ENCODE data around the gene HLA-DRB5. TPM values are rescaled to one million over a fixed set of nuclear protein-coding genes. Genes with fewer than 3 reads are reported as not detected.

Gene HLA-DRB5
- total and polyA plus RNA-seq, 2 of the 4 experiments (the other 2 are of a cell fraction), result not detected

- H4K5ac ChIP-seq (ENCODE audit: low read depth, low read length), result no peak overlapping the region
- no peaks in the 10 kb centered on the region for H3K9me3 ChIP-seq (ENCODE audit: control insufficient read depth, insufficient read depth, low read length)
- no TSS peak for BruUV-seq (replicated peaks)
- no peak overlapping the region for H3K27ac ChIP-seq (ENCODE audit: insufficient read depth, low read length)
- H4K91ac ChIP-seq (ENCODE audit: insufficient read depth, low read depth, low read length), result no peak overlapping the region
- CTCF ChIA-PET, result no interaction called here
- H3K56ac ChIP-seq (ENCODE audit: extremely low read depth, insufficient read depth, low read length), result no peak overlapping the region
- no peak overlapping the region for H4K8ac ChIP-seq (ENCODE audit: low read depth in 2 of 2, low read length in 2 of 2)
- H2BK15ac ChIP-seq (ENCODE audit: low read depth, low read length), result no peak overlapping the region
- H2AK9ac ChIP-seq (replicated peaks; ENCODE audit: low read depth, low read length, poor library complexity), result no peak overlapping the region
- no peak overlapping the region for H2BK20ac ChIP-seq (ENCODE audit: low read depth, low read length)
- dilution Hi-C loops (cut with HindIII; ENCODE audit: low sequenced_read_pairs, unreplicated experiment), result no loop called here
- H3K14ac ChIP-seq (replicated peaks; ENCODE audit: low read depth, low read length), result no peak overlapping the region
- H3K9ac ChIP-seq (ENCODE audit: low read depth, low read length), result no peak overlapping the region
- H3K36me3 ChIP-seq (ENCODE audit: control insufficient read depth, insufficient read depth, low read length), result no peaks in the 10 kb centered on the region
- H3K18ac ChIP-seq (ENCODE audit: low read depth, low read length), result no peak overlapping the region
- no peak overlapping the region for H2AFZ ChIP-seq (replicated peaks; ENCODE audit: low read length, poor library complexity)
- H3K4me1 ChIP-seq (ENCODE audit: control insufficient read depth, insufficient read depth, low read length), result no peaks in the 10 kb centered on the region
- TF ChIP-seq BHLHE40 (IDR thresholded peaks at IDR 0.05; ENCODE audit: low read depth, low read length) (no peak), NFE2L2 (IDR thresholded peaks at IDR 0.05; ENCODE audit: low read depth, low read length) (no peak), MXI1 (IDR thresholded peaks at IDR 0.05; ENCODE audit: borderline replicate concordance, low read depth, low read length) (no peak), POLR2A (IDR thresholded peaks at IDR 0.05; ENCODE audit: low read depth, low read length) (no peak), RCOR1 (IDR thresholded peaks at IDR 0.05; ENCODE audit: insufficient replicate concordance, low read length) (no peak), CTCF (conservative IDR thresholded peaks at IDR 0.05; ENCODE audit: low read depth, low read length) (no peak), MAZ (IDR thresholded peaks at IDR 0.05; ENCODE audit: borderline replicate concordance, low read depth, low read length) (no peak), CEBPB (IDR thresholded peaks at IDR 0.05; ENCODE audit: low read depth, low read length) (no peak), FOS (IDR thresholded peaks at IDR 0.05; ENCODE audit: low read depth, low read length) (no peak), CHD1 (IDR thresholded peaks at IDR 0.05; ENCODE audit: low read depth, low read length) (no peak), MAFK (IDR thresholded peaks at IDR 0.05; ENCODE audit: low read depth, low read length) (no peak), RFX5 (IDR thresholded peaks at IDR 0.05; ENCODE audit: low read depth, low read length) (no peak), SMC3 (IDR thresholded peaks at IDR 0.05; ENCODE audit: low read depth, low read length) (no peak), ELK1 (IDR thresholded peaks at IDR 0.05; ENCODE audit: borderline replicate concordance, low read depth, low read length) (no peak), RAD21 (IDR thresholded peaks at IDR 0.05; ENCODE audit: low read length) (no peak)
- TF ChIP-seq, protein P1, sequence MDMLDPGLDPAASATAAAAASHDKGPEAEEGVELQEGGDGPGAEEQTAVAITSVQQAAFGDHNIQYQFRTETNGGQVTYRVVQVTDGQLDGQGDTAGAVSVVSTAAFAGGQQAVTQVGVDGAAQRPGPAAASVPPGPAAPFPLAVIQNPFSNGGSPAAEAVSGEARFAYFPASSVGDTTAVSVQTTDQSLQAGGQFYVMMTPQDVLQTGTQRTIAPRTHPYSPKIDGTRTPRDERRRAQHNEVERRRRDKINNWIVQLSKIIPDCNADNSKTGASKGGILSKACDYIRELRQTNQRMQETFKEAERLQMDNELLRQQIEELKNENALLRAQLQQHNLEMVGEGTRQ (IDR thresholded peaks at IDR 0.05; ENCODE audit: low read depth, low read length), result no peak
- DNase-seq (no peak), ATAC-seq (ENCODE audit: low read depth) (no peak)
- H2BK5ac ChIP-seq (ENCODE audit: low read depth, low read length, poor library complexity, severe bottlenecking), result no peak overlapping the region
- no peaks in the 10 kb centered on the region for H3K79me1 ChIP-seq (ENCODE audit: low read depth in 1 of 2, low read length in 2 of 2)
- no peak overlapping the region for H3K4me2 ChIP-seq (ENCODE audit: low read depth, low read length)
- no peak overlapping the region for H2AK5ac ChIP-seq (ENCODE audit: low read depth, low read length)
- H3K4me3 ChIP-seq (ENCODE audit: insufficient read depth, low read depth, low read length), result no peak overlapping the region
- in situ Hi-C loops (cut with MboI; ENCODE audit: low sequenced_read_pairs), result no loop called here
- intact Hi-C loops (cut with micrococcal nuclease), result no loop called here
- no peaks in the 10 kb centered on the region for H3K27me3 ChIP-seq (ENCODE audit: control insufficient read depth, insufficient read depth, low read length)
- H4K20me1 ChIP-seq (ENCODE audit: insufficient read depth, low read length), result no peaks in the 10 kb centered on the region
- no peak overlapping the region for H3K4ac ChIP-seq (ENCODE audit: low read depth, low read length)
- POLR2A ChIA-PET (ENCODE audit: unreplicated experiment), result no interaction called here
- no peak overlapping the region for H3K23ac ChIP-seq (ENCODE audit: low read depth, low read length)
- no peaks in the 10 kb centered on the region for H3K9me1 ChIP-seq (ENCODE audit: insufficient read depth, low read length)
- no CpG with 5 or more reads among the region's 5 CpGs for WGBS, 2 experiments (ENCODE audit: extremely low coverage in 2 of 2, insufficient read length in 1 of 2)
- H2BK120ac ChIP-seq (ENCODE audit: low read depth, low read length), result no peak overlapping the region
Measured at GRCh38 chr6:32551410-32551809, 21.3 kb upstream of the HLA-DRB5 start.

Measured in IMR-90 (cell line).